ENCODE measurements around the gene FAM186B.

Gene FAM186B

GRCh38 chr12:49568442-49569162, 36.8 kb downstream of the FAM186B start:
- TF ChIP-seq CTCF (IDR thresholded peaks at IDR 0.05; ENCODE audit: low read depth, low read length): no peak
- in situ Hi-C loops (cut with HindIII; ENCODE audit: low sequenced_read_pairs): no loop called here
- DNase-seq (ENCODE audit: low read depth, low spot score): no peak
- peak overlapping the region; percentile 79 for H3K4me3 ChIP-seq (ENCODE audit: low read depth, low read length)

GRCh38 chr12:49567611-49568441, 37.6 kb downstream of the FAM186B start, which contains the start of gene MCRS1:
TSS of gene MCRS1 (minus strand) at chr12:49568142. CDS start at chr12:49566731, 1,411 bp downstream.
- H3K4me3 ChIP-seq (ENCODE audit: low read depth, low read length): peak within 1 kb of the TSS; percentile 79
- no peak for TF ChIP-seq CTCF (IDR thresholded peaks at IDR 0.05; ENCODE audit: low read depth, low read length)
- DNase-seq (ENCODE audit: low read depth, low spot score): peak; percentile 92
- in situ Hi-C loops (cut with HindIII; ENCODE audit: low sequenced_read_pairs): no loop called here

GRCh38 chr12:49567302-49567610, 38.2 kb downstream of the FAM186B start:
- no peak for TF ChIP-seq CTCF (IDR thresholded peaks at IDR 0.05; ENCODE audit: low read depth, low read length)
- in situ Hi-C loops (cut with HindIII; ENCODE audit: low sequenced_read_pairs): no loop called here
- peak overlapping the region; percentile 79 for H3K4me3 ChIP-seq (ENCODE audit: low read depth, low read length)
- no peak for DNase-seq (ENCODE audit: low read depth, low spot score)

- TF ChIP-seq CTCF (IDR thresholded peaks at IDR 0.05; ENCODE audit: low read depth, low read length): no peak
- DNase-seq (ENCODE audit: low read depth, low spot score): no peak
- in situ Hi-C loops (cut with HindIII; ENCODE audit: low sequenced_read_pairs): no loop called here
- H3K4me3 ChIP-seq (ENCODE audit: low read depth, low read length): no peak overlapping the region
Measured at GRCh38 chr12:49566361-49566760, 39.1 kb downstream of the FAM186B start.

GRCh38 chr12:49565406-49566265, 39.8 kb downstream of the FAM186B start:
- DNase-seq (ENCODE audit: low read depth, low spot score): no peak
- no peak overlapping the region for H3K4me3 ChIP-seq (ENCODE audit: low read depth, low read length)
- in situ Hi-C loops (cut with HindIII; ENCODE audit: low sequenced_read_pairs): no loop called here
- no peak for TF ChIP-seq CTCF (IDR thresholded peaks at IDR 0.05; ENCODE audit: low read depth, low read length)

GRCh38 chr12:49564686-49565405, 40.6 kb downstream of the FAM186B start:
- in situ Hi-C loops (cut with HindIII; ENCODE audit: low sequenced_read_pairs): no loop called here
- H3K4me3 ChIP-seq (ENCODE audit: low read depth, low read length): no peak overlapping the region
- TF ChIP-seq CTCF (IDR thresholded peaks at IDR 0.05; ENCODE audit: low read depth, low read length): no peak
- DNase-seq (ENCODE audit: low read depth, low spot score): no peak
